ENCODE measurements around the gene GFRA1.

GFRA1 gene

GRCh38 chr10:116270771-116271592 lies 2.0 kb downstream of the GFRA1 start:
- DNase-seq = no peak

- no peak for DNase-seq
These were observed 2.8 kb downstream of the GFRA1 start for GRCh38 chr10:116270126-116270770.

- DNase-seq = no peak
These were observed 3.4 kb downstream of the GFRA1 start for GRCh38 chr10:116269619-116270018.

GRCh38 chr10:116268976-116269375 lies 4.0 kb downstream of the GFRA1 start:
- DNase-seq = no peak

- no peak for DNase-seq
These were observed 7.3 kb downstream of the GFRA1 start for GRCh38 chr10:116265686-116266085.

- DNase-seq = no peak
These were observed 8.9 kb downstream of the GFRA1 start for GRCh38 chr10:116263870-116264655.

- no peak for DNase-seq
These were observed 10.3 kb downstream of the GFRA1 start for GRCh38 chr10:116262678-116263077.

GRCh38 chr10:116260599-116260998 lies 12.4 kb downstream of the GFRA1 start:
- DNase-seq = no peak

- DNase-seq = no peak
These were observed 13.4 kb downstream of the GFRA1 start for GRCh38 chr10:116259638-116260037.

- DNase-seq = no peak
These were observed 15.2 kb downstream of the GFRA1 start for GRCh38 chr10:116257785-116258184.

- DNase-seq = no peak
These were observed 16.2 kb downstream of the GFRA1 start for GRCh38 chr10:116256752-116257259.

GRCh38 chr10:116255886-116256751 lies 16.9 kb downstream of the GFRA1 start:
- DNase-seq = no peak

GRCh38 chr10:116254422-116255155 lies 18.4 kb downstream of the GFRA1 start:
- no peak for DNase-seq

- DNase-seq = no peak
These were observed 19.3 kb downstream of the GFRA1 start for GRCh38 chr10:116253716-116254115.

- no peak for DNase-seq
These were observed 21.2 kb downstream of the GFRA1 start for GRCh38 chr10:116251602-116252395.

GRCh38 chr10:116247691-116248090 lies 25.3 kb downstream of the GFRA1 start:
- no peak for DNase-seq

GRCh38 chr10:116246263-116246662 lies 26.7 kb downstream of the GFRA1 start:
- DNase-seq = no peak

GRCh38 chr10:116245156-116245555 lies 27.9 kb downstream of the GFRA1 start:
- no peak for DNase-seq

- DNase-seq = no peak
These were observed 31.2 kb downstream of the GFRA1 start for GRCh38 chr10:116241642-116242410.

GRCh38 chr10:116241085-116241484 lies 31.9 kb downstream of the GFRA1 start:
- no peak for DNase-seq
